ENCODE data around the gene CDK17.
"Not testable (repeated sequence)": the region's sequence is repeated elsewhere in the genome, so short reads cannot be mapped to it uniquely, and the experiment has no call there.

CDK17 gene

DNA sequence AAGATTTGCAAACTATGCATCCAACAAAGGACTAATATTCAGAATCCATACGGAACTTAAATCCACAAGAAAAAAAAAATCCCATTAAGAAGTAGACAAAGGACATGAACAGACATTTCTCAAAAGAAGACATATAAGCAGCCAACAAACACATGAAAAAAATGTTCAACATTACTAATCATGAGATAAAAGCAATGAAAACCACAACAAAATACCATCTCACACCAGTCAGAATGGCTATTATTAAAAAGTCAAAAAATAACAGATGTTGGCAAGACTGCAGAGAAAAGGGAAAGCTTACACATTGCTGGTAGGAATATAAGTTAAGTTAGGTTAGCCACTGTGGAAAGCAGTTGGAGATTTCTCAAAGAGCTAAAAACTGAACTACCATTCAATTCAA is 16.2 kb downstream of the CDK17 start:
- no peak for DNase-seq

DNA sequence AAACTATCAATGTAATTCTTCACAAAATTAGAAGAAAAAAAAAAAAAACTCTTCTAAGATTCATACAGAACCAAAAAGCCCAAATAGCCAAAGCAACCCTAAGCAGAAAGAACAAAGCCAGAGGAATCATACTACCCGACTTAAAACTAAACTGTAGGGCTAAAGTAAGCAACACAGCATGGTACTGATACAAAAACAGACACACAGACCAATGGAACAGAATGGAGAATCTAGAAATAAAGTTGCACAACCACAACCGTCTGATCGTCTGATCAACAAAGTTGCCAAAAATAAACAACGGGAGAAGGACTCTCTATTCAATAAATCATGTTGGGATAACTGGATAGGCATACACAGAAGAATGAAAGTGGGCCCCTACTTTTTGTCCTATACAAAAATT is 16.9 kb downstream of the CDK17 start:
- DNase-seq: no peak

DNA sequence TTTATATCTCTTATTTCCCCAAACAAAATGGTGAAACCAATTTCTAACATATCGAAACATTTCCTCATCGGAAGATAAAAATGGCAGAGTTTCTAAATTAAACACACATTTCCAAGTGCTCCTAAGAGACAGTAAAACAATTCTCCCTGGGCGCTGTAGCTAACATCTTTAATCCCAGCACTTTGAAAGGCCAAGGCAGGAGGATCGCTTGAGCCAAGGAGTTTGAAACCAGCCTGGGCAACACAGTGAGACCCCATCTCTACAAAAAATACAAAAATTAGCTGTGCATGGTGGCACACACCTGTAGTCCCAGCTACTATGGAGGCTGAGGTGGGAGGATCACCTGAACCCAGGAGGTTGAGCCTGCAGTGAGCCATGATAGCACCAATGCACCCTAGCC is 20.5 kb downstream of the CDK17 start:
- DNase-seq: not testable (repeated sequence)

DNA sequence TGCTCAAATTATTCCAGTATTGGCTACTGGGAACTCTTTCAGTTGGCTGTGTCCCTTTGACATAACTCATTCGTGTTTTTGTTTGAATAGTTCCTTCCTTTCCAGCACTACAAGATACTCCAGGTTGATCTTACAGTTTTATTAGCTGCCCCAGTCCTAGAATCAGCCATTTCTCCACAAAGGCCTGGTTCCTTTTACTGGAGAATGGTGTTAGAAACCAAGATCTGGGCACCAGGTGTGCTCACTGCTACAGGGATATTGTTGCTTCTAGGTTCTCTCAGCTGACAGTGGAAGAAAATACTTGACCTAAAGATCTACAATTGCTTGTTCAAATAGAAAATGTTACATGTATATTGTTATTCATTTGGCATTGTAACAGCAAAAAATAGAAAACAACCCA is 21.9 kb downstream of the CDK17 start:
- no peak for DNase-seq

DNA sequence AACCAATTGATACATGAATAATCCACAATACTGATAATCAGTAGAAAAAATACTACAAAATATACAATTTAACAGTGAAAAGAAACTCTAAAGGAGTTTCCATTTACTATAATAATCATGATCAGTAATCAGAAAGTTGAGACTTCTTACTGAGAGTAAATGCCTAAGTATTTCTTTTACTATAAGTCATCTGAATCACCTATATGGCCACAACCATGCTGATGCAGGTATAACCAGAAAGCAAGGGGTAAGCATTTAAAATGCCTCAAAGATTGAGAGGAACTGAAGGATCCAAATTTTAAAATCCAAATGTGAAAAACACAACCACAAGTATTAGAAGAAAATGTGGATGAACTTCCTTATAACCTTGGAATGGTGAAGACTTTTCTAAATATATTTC is 23.4 kb downstream of the CDK17 start:
- no peak for DNase-seq

DNA sequence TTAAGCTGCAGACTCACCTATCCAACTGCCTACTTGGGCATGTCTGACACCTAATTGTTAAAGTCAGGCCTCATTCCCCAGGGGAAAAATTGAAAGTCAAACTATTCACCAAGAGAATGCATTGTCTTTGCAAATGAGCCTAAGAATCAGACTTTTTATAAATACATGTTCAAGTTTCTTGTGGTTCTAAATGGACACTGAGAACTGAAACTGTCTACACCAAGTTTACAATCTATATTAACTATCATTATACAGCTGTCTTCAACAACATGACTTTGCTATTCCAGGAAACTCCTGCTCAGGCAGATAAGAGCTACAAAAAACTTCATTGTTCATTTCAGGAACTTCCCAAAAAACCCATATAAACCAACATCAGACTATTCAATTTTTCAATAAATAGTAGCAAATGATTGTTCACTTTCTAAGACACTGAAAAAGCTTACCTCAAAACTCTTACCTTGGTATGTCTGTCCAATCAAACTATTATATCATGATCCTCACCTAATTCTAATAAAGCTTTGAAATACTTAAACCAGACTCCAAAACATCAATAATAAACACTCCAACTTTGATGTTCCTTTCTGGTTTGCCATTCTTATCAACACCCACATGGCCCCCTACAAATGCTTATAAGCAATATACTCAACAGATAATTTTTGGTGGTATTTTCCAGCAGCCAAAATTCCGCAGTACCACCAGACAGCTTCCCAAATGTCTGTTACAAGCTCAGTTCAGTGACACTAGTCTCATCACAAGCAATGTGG is 24.2 kb downstream of the CDK17 start:
- DNase-seq: no peak

DNA sequence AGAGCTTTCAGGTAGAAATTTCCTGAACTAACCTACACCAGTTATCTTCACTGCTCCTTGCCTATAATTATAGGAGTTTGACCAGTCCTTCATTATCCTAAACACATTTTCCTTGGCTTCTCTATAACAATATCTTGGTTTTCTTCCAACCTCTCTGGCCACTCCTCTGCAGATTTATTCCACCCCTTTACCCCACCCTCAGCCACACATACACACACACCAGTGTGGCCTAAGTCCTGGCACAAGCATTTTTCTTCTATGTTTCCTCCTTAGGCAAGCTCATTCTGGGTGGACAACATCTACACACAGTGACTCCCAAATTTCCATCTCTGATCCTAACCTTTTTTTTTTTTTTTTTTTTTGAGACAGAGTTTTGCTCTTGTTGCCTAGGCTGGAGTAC is 25.1 kb downstream of the CDK17 start:
- no peak for DNase-seq

DNA sequence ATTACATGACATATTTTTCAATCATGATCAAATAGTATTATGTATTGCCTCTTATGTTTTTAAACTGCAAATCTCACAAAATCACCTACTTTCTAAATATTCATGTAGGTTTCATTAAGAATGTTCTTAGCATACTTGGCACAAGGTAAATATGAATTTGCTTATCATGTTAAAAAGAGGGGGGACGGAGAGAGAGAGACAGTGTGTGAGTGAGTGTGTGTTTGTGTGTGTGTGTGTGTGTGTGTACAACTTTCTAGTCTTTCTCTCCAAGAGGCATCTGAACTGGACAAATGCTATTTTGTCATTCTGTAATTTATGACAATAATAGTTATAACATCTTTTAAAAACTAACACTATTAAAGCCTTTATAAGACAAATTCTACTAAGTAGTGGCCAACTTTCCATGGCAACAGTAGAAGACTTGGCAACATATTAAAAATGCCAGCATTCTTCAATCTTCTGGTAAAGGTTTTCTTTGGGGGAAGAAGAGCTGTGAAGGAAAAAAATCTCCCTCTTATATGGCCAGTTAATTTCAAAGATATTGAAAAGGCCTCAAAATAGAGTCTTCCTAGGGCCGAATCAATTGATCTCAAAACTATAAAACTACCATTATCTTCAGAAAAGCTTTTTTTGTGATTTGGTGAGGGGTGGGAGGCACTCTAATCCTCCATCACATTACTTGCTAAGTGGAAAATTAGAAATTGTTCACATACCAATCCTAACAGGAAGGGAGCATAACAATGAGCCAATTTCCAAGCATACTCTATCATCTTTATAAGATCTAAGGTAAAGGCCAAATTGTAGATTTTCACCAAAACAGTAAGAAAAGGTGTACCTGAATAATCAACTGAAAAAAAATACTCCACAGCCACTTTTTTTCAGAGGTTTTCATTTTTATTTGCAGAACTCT is 28.2 kb downstream of the CDK17 start:
- DNase-seq: no peak

DNA sequence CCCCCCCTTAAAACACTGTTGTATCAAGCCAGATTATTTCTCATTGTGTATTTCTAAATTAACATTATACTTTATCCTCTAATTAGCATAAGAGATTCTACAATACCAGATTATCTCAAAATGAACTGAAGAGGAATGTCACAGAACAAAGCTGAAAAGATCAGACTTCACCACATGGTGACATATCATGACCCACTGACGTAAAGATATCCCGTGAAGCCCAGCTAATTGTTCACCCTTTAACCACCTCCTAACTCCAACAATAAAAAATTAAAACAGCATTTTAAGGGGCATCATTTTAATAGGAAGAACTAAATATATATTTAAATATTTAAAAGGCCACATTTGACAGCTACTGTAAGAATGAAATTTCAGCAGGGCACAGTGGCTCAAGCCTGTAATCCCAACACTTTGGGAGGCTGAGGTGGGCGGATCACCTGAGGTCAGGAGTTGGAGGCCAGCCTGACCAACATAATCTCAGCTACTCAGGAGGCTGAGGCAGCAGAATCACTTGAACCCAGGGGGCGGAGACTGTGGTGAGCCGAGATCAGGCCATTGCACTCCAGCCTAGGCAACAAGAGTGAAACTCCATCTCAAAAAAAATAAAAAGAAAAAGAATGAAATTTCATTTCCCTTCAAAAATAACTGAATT is 29.0 kb downstream of the CDK17 start:
- no peak for DNase-seq

DNA sequence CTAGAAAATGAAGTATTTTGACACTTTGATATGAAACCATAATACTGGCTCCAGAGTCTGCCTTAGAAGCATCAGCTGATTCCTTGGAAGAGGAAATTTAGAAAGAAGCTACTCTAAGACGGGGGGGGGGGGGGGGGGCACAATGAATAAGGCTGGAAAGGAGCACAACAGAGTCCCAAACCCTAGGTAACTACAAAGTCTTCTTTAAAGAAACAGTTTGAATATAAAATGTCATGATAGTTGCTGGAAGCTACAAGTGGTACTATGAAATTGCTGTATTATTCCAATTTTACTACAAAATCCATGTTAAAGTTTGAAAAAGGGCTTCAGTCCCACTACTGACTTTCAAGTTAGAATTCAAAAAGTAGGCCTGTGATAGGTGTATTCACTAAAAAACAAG is 31.6 kb downstream of the CDK17 start:
- no peak for DNase-seq

DNA sequence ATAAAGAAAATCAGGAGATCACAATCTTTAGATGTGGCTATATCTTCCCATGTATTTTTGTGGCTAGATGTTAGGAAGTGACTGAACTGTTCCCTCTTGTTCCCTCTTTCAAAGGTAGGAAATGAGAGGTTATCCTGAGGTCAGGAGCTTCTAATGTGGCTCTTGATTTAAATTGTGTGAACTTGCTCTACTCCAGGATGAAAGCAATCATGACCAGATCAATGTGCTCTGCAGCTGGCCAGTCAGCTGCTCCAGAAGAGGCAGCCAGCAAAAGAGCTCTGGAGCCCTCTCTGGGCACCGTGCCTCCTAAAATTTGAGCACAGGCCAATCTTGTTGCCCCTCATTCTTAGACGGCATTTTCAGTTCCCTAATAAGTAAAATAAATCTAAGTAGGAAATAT is 32.0 kb downstream of the CDK17 start:
- DNase-seq: no peak

DNA sequence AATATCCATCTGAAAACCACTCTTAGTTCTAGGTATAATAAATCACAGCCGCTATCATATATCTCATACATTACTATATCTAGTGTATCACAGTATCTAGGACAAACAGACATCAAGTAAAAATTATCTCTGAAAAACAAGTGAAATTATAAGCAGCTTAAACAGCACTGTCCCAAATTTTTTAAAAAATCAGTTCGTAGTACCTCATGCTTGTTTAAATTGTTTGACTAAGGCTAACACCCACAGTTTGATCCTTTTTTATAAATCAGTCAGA is 33.9 kb downstream of the CDK17 start:
- no peak for DNase-seq

DNA sequence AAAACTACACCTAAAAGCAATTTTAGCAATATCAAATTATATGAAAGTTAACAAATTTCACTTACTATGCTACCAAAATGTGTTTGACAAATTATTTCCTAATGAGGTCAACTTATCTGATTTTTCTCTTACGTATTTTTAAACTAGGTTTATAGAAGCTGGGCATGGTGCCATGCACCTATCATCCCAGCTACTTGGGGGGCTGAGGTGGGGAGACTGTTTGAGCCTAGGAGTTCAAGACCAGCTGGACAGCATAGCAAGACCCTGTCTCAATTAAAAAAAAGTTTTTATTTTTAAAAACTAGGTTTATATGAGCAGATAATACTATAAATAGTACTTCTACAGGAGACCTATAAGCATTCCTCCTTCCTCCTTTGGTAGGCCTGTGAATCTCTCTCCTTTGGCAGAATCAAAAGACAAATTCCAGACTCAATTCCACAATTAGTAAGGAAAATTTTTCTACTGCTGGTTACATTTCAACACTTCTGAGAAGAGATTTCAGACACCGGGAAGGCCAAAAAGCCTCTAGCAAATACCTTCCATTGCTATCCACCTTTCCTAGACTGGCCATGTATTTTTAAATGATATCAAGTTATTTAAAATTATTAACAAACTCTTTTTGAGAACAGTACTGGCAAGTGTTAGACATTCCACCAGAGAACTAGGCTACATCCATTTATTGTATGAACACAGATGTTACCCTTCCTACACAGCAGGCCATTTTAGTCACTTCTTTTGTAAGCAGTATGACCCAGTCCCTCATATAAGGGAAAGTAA is 34.4 kb downstream of the CDK17 start:
- DNase-seq: no peak

DNA sequence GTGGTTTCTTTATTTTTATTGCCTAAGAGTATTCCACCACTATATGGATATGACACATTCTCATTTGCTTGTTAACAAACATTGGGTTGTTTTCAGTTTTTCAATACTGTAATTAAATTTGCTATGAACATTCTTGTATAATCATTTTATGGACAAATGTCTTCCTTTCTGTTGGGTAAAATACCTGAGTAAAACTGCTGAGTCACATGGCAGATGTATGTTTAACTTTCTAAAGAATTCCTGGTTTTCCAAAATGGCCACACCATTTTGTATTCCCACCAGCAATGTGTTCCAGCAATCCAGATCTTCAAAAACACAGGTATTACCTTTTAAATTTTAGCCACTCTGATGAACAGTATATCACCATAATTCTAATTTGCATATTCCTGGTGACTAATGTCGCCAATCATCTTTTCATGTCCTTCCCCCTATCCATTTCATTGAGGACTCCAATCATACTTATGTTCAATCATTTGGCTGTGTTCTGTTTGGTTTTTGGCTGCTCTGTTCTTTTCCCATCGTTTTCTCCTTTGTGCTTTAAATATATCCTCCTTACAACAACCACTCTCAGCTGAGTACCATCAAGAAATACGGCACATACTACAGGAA is 36.0 kb downstream of the CDK17 start:
- DNase-seq: no peak

DNA sequence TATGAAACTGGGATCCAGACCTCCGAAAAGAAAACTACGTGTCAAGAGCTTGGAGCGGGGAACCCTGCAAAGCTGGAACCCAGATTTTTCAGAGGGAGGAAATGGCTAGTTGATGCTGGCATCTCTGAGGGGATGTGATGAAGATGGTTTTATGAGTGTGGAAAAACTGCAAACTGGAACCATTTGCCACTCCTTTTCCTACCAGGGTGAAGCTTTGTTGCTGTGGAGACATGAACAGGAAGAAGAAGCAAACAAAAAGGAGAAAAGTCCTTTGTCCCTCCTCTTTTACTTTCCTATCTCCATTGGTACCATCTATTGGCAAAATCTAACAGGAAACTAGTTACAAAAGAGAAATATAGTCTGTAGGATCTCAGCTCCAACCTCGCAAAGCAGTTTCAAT is 39.2 kb downstream of the CDK17 start:
- DNase-seq: no peak

DNA sequence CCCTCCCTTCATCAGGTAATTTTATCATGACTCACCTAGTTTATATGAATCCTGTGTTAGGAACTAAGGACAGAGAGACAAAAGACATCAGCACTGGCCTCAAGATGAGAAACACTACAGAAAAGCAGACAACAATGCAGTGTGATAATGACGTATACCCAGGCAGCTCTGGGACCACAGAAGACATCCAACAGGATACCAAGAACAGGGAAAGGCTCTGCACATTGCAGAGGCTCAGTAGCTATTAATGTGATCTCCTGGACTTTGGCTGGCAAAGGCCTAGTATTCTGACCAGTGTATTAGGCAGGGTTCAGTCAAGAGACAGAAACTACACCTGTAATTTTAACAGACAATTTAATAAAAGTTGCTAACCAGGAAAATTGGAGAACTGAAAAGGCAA is 39.7 kb downstream of the CDK17 start:
- no peak for DNase-seq

DNA sequence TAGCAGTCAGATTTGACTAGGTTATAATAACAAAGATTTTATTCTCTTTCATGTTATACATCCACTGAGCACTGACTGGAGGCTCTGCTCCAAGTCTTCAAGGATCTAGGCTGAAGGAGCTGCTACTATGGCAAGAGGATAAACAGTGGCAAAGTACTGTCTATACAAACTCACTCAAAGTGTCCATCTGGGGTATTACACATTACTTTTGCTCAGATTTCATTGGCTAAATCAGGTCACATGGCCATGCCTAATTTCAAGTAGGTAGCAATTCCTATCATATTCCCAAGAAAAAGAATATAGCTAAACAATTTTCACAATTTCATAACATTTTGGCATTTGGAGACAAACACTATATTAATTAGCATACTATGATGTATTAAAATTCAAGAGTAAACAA is 40.9 kb downstream of the CDK17 start:
- DNase-seq: no peak

DNA sequence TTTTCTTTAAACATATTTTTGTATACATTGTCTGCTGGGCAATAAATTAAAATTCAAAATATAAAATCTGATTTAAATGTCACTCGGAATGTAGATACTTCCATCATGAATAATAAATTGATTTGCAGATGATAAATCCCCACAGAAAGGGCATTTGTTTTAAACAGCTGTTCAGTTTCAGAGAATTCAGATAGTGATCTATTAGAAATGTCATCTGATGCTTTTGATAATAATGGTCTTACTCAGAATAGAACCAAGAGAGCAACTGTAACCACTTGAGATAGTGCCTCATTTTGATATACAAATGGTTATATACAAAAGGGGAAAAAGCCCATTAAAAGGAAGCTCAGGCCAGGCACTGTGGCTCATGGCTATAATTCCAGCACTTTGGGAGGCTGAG is 43.4 kb downstream of the CDK17 start:
- DNase-seq: no peak

DNA sequence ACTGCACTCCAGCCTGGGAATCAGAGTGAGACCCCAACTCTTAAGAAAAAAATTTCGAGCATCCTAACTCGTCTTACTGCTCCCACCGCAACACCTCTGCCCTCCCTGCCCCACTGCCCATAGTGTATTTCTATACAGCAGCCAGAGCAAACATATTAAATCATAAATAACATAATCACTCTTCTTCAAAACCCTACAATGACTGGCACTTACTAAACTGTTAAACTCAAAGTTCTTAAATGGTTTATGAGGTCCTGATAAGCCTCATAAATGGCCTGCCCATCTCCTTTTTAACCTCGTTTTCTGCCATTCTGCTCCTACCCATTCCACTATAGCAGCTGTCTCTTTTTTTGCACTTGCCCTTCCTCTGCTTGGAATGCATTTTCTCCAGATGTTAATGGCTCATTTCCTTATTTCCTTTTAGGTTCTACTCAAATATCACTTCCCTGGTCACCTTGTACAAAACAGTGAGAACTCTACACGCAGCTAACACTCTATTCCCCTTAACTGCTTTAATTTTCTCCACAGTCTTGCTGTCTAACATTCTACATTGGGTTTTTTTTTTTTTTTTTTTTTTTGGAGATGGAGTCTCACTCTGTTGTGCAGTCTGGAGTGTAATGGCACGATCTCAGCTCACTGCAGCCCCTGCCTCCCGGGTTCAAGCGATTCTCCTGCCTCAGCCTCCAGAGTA is 45.2 kb downstream of the CDK17 start:
- DNase-seq: no peak

DNA sequence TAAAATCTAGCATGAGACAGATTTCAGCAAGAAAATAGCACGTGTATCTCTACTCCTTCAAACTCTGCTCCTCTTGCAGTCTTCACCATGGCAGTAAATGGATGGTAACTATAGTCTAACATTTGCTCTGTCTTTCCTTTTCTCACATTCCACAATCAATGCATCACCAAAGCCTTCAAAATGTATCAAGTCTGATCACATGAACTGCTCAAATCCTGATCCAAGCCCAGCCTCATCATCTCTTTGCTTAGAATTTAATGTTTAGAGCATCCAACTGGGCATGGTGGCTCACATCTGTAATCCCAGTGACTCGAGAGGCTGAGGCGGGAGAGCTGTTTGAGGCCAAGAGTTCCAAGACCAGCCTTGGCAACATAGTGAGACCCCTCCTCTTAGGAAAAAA is 45.9 kb downstream of the CDK17 start:
- DNase-seq: no peak

DNA sequence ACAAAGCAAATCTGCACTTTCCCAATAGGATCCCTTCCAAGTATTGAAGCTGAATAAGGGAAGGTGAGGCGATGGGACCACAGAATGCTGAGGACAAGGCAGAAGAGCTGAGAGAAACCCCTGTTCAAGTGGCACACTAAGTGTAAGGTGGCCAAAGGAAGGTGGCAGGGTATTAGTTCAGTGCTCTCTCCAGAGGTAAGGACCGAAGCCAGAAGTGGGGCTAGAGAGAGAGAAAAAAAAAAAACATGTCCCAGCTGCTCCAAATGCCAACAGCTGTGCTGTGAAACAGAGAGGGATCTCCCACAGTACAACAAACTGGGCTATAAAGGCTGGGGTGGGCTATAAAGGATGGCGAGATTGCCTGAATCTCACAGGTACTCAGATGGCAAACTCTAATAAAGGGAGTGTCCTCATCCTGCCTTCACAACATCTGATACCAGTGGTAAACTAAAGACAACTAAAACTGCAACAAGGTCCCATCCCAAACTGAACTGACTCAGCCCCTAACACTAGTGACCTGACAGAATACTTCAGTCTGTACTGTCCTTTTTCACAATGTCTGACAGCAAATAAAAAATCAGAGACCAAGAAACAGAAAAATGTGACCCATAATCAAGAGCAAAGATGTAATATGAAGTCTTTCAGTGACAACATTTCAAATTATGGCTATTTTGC is 47.9 kb downstream of the CDK17 start:
- no peak for DNase-seq

DNA sequence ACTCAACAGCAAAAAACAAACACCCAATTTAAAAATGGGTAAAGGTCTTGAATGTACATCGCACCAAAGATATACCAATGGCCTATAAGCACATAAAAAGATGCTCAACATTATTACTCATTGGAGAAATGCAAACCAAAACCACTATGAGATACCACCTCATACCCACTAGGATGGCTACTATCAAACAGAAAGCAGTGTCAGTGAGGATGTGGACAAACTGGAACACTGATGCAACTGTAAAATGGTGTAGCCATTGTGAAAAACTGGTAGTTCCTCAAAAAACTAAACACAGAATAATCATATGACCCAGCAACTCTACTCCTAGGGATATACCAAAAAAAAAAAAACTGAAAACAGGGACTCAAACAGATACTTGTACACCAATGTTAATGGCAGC is 49.3 kb downstream of the CDK17 start:
- DNase-seq: no peak

All from activated naive CD4-positive, alpha-beta T cell (primary cell).